Immature natural killer cell (primary cell): ENCODE data around the gene EXO5. TPM values are rescaled to one million over a fixed set of nuclear protein-coding genes. Genes with fewer than 3 reads are reported as not detected.

Experiments
- DNase-seq, 3 donors: peaks; one replicate each; pipeline ENCODE4 v3.0.0; 2022; ENCODE audit warnings: mixed read lengths in 1 of 3
- H3K27ac Mint-ChIP-seq, 6 donors: one replicate each; pipeline ENCODE4 v1.8.0; 2020; ENCODE audit warnings: mixed read lengths in 6 of 6, mild to moderate bottlenecking in 5 of 6, inconsistent platforms in 4 of 6, moderate library complexity in 3 of 6
- H3K27me3 Mint-ChIP-seq, 3 donors: one replicate each; pipeline ENCODE4 v1.8.0; 2020 to 2021; ENCODE audit warnings: low read depth in 3 of 3, mild to moderate bottlenecking in 3 of 3, mixed read lengths in 3 of 3, moderate library complexity in 3 of 3, inconsistent platforms in 1 of 3
- H3K36me3 Mint-ChIP-seq, 3 donors: one replicate each; pipeline ENCODE4 v1.8.0; 2020; ENCODE audit warnings: mixed read lengths in 3 of 3, inconsistent platforms in 2 of 3, mild to moderate bottlenecking in 2 of 3
- H3K4me1 Mint-ChIP-seq, 2 donors: one replicate each; pipeline ENCODE4 v1.8.0; 2020; ENCODE audit warnings: inconsistent platforms in 2 of 2, mild to moderate bottlenecking in 2 of 2, mixed read lengths in 2 of 2, moderate library complexity in 1 of 2
- H3K4me3 Mint-ChIP-seq, 5 donors: one replicate each; pipeline ENCODE4 v1.8.0; 2020; ENCODE audit warnings: mild to moderate bottlenecking in 5 of 5, mixed read lengths in 5 of 5, inconsistent platforms in 3 of 5, moderate library complexity in 3 of 5
- H3K9me3 Mint-ChIP-seq, 6 donors: one replicate each; pipeline ENCODE4 v1.8.0; 2020; ENCODE audit warnings: mild to moderate bottlenecking in 6 of 6, mixed read lengths in 6 of 6, inconsistent platforms in 4 of 6, moderate library complexity in 3 of 6
- polyA plus RNA-seq, 3 donors: library from polyadenylated mRNA; unstranded; fragments of 300-500 nt; fragmentation: Illumina TruSeq; gene quantifications; one replicate each; pipeline ENCODE4 v1.2.3, GENCODE V29; 2021

The EXO5 gene
- polyA plus RNA-seq, 3 donors from 2014 or later: 3.9 to 11.0 (median 5.0) TPM

GRCh38 chr1:40562185-40562584 lies 53.6 kb downstream of the EXO5 start:
- peaks cover 0 to 4% (median 0%) of the 10 kb centered on the region in 6 donors for H3K9me3 Mint-ChIP-seq
- H3K27ac Mint-ChIP-seq: no peak overlapping the region

GRCh38 chr1:40563266-40563665 lies 54.7 kb downstream of the EXO5 start:
- Mint-ChIP-seq H3K27ac (no peak overlapping the region), H3K4me1 (no peaks in the 10 kb centered on the region), H3K27me3 (peaks cover 2 to 6% (median 3%) of the 10 kb centered on the region in 3 donors), H3K36me3 (peaks cover 0 to 4% (median 0%) of the 10 kb centered on the region in 3 donors), H3K9me3 (peaks cover 0 to 4% (median 0%) of the 10 kb centered on the region in 6 donors), H3K4me3 (no peak overlapping the region)
- DNase-seq: no peak

More at GRCh38 chr1:40562185-40562584, 53.6 kb downstream of the EXO5 start:
- Mint-ChIP-seq H3K36me3 (peaks cover 0 to 4% (median 0%) of the 10 kb centered on the region in 3 donors), H3K4me1 (no peaks in the 10 kb centered on the region), H3K27me3 (peaks cover 0 to 6% (median 3%) of the 10 kb centered on the region in 3 donors), H3K4me3 (no peak overlapping the region)
- DNase-seq: no peak

GRCh38 chr1:40564506-40564905 lies 55.9 kb downstream of the EXO5 start:
- Mint-ChIP-seq H3K9me3 (peaks cover 0 to 4% (median 0%) of the 10 kb centered on the region in 6 donors), H3K27me3 (peaks cover 2 to 6% (median 3%) of the 10 kb centered on the region in 3 donors), H3K4me3 (no peak overlapping the region), H3K4me1 (no peaks in the 10 kb centered on the region), H3K36me3 (peaks cover 0 to 4% (median 0%) of the 10 kb centered on the region in 3 donors), H3K27ac (no peak overlapping the region)
- no peak for DNase-seq

GRCh38 chr1:40564913-40565312 lies 56.3 kb downstream of the EXO5 start:
- Mint-ChIP-seq H3K36me3 (peaks cover 0 to 4% (median 0%) of the 10 kb centered on the region in 3 donors), H3K9me3 (peaks cover 0 to 2% (median 0%) of the 10 kb centered on the region in 6 donors), H3K27ac (no peak overlapping the region), H3K27me3 (peaks cover 2 to 6% (median 3%) of the 10 kb centered on the region in 3 donors), H3K4me1 (no peaks in the 10 kb centered on the region), H3K4me3 (no peak overlapping the region)
- DNase-seq: no peak

Other genes with a start within 250 kb of the EXO5 start
- gene COL9A2, start 191.5 kb upstream of the EXO5 start, polyA plus RNA-seq: 1 to 10 TPM in 2 of 3 donors, not detected in 1; 1.8 to 2.2 TPM
- 100 to 1,000 TPM; 166 to 280 (median 170) TPM for gene SMAP2, start 135.0 kb upstream of the EXO5 start, polyA plus RNA-seq
- gene ZFP69B, start 58.3 kb upstream of the EXO5 start, polyA plus RNA-seq: 1 to 10 TPM in 1 of 3 donors, under 1 TPM in 1, not detected in 1; 0.92 to 1.3 TPM
- 1 to 10 TPM; 6.3 to 7.4 (median 6.4) TPM for gene ZFP69, start 31.5 kb upstream of the EXO5 start, polyA plus RNA-seq
- 1 to 10 TPM; 4.3 to 7.2 (median 5.4) TPM for gene ZNF684, start 22.9 kb downstream of the EXO5 start, polyA plus RNA-seq
- 1 to 10 TPM in 2 of 3 donors, under 1 TPM in 1; 0.31 to 1.7 (median 1.3) TPM for gene RIMS3, start 156.9 kb downstream of the EXO5 start, polyA plus RNA-seq
- gene NFYC, start 182.9 kb downstream of the EXO5 start, polyA plus RNA-seq: 10 to 100 TPM; 33.8 to 66.0 (median 53.4) TPM